PC-9 (cell line): Measurements from ENCODE around the gene OR1L6. TPM values are rescaled to one million over a fixed set of nuclear protein-coding genes. Genes with fewer than 3 reads are reported as not detected.

Experiments used
- Bru-seq: library from RNA; stranded (reverse); fragments of 400-500 nt; gene quantifications from one replicate; lab custom pipeline; 2021; lab: Mats Ljungman, UMichigan
- BruChase-seq, 2 experiments: library from RNA; stranded (reverse); fragments of 400-500 nt; gene quantifications; one replicate each; lab custom pipeline; 2021; lab: Mats Ljungman, UMichigan
- BruUV-seq: library from RNA; stranded (reverse); fragments of 400-500 nt; replicated peaks from 2 replicates; lab custom pipeline; 2021; lab: Mats Ljungman, UMichigan
- CTCF ChIA-PET: fragments of 300-600 bp; sonication (Branson Sonifier 250); formaldehyde crosslinking; loops from one replicate; lab custom pipeline; 2022; ENCODE audit warnings: antibody characterized with exemption; lab: Charles Lee
- POLR2A ChIA-PET: fragments of 300-600 bp; sonication (Branson Sonifier 250); formaldehyde crosslinking; loops from one replicate; lab custom pipeline; 2022; ENCODE audit warnings: antibody characterized with exemption; ENCODE audit not compliant: unreplicated experiment; lab: Charles Lee
- DNase-seq, 2 experiments: peaks; one replicate each; pipeline versions ENCODE4 v3.0.0 to v3.0.0-alpha.2; 2015 to 2022; ENCODE audit warnings: mixed read lengths in 1 of 2
- H2AFZ ChIP-seq: fragments of 200-600 bp; sonication (generic); 2 replicates; pipeline ENCODE4 v1.8.1; 2017; ENCODE audit warnings: antibody characterized with exemption
- H3F3A ChIP-seq: fragments of 200-600 bp; sonication (generic); 2 replicates; pipeline ENCODE4 v1.8.1; 2017; ENCODE audit warnings: antibody characterized with exemption, mild to moderate bottlenecking, low read depth; ENCODE audit not compliant: insufficient read depth
- H3K27ac ChIP-seq: fragments of 200-600 bp; sonication (generic); 2 replicates; pipeline ENCODE4 v1.6.1; 2016; ENCODE audit warnings: mixed run types
- H3K27me3 ChIP-seq: fragments of 200-600 bp; sonication (generic); 2 replicates; pipeline ENCODE4 v1.6.1; 2016; ENCODE audit warnings: low read depth, mixed run types; ENCODE audit not compliant: insufficient read depth
- H3K36me3 ChIP-seq: fragments of 200-600 bp; sonication (generic); 2 replicates; pipeline ENCODE4 v1.6.1; 2016; ENCODE audit warnings: low read depth, mixed run types
- H3K4me1 ChIP-seq: fragments of 200-600 bp; sonication (generic); replicated peaks from 2 replicates; pipeline ENCODE4 v1.6.1; 2016; ENCODE audit warnings: mixed run types; ENCODE audit not compliant: insufficient read depth
- H3K4me2 ChIP-seq: fragments of 200-600 bp; sonication (generic); 2 replicates; pipeline ENCODE4 v1.6.1; 2017; ENCODE audit warnings: mixed run types
- H3K4me3 ChIP-seq: fragments of 200-600 bp; sonication (generic); 2 replicates; pipeline ENCODE4 v1.6.1; 2016; ENCODE audit warnings: mixed run types
- H3K79me2 ChIP-seq: fragments of 200-600 bp; sonication (generic); 2 replicates; pipeline ENCODE4 v1.6.1; 2017; ENCODE audit warnings: low read depth, mixed run types
- H3K9me2 ChIP-seq: fragments of 200-600 bp; sonication (generic); 2 replicates; pipeline ENCODE4 v1.8.1; 2017; ENCODE audit warnings: mild to moderate bottlenecking; ENCODE audit not compliant: insufficient read depth
- H3K9me3 ChIP-seq: fragments of 200-600 bp; sonication (generic); 2 replicates; pipeline ENCODE4 v1.8.1; 2016; ENCODE audit warnings: low read depth; ENCODE audit not compliant: insufficient read depth
- H4K20me1 ChIP-seq: fragments of 200-600 bp; sonication (generic); 2 replicates; pipeline ENCODE4 v1.8.1; 2017; ENCODE audit not compliant: insufficient read depth
- CTCF ChIP-seq: fragments of 200-600 bp; sonication (generic); conservative IDR thresholded peaks from 2 replicates; pipeline ENCODE4 v1.6.1; 2017; ENCODE audit warnings: mixed run types, antibody characterized with exemption, mild to moderate bottlenecking, moderate library complexity
- EZH2 ChIP-seq: fragments of 200-600 bp; sonication (generic); IDR thresholded peaks from 2 replicates; pipeline ENCODE4 v1.8.0; 2017; ENCODE audit warnings: antibody characterized with exemption, low read depth
- intact Hi-C: fragments of 100-400 bp; cut with micrococcal nuclease; formaldehyde crosslinking; loops from one replicate; pipeline ENCODE4 v1.10.0; 2022; ENCODE audit not compliant: unreplicated experiment
- long read RNA-seq: library from polyadenylated mRNA; stranded (forward); transcript quantifications from one replicate; pipeline ENCODE4 v2.0.0, GENCODE V29; 2022
- total RNA-seq: library from RNA; stranded (reverse); gene quantifications from 2 replicates; pipeline ENCODE4 v1.2.3, GENCODE V29; 2021

OR1L6 gene
- total RNA-seq, result not detected in 2 replicates
- Bru-seq, nascent RNA, result not detected
- BruChase-seq, experiment 1, labeled RNA remaining after a 2-hour chase, result not detected
- not detected for BruChase-seq, experiment 2, labeled RNA remaining after a 6-hour chase
- long read RNA-seq, result 0 reads

GRCh38 chr9:122742003-122742402 is at the start of gene OR1L6:
Gene OR1L6, plus strand, starts transcription at chr9:122742303. Its CDS starts 7,545 bp downstream, at chr9:122749848.
- H3K9me3 ChIP-seq, result no peaks in the 10 kb centered on the region
- BruUV-seq, result no TSS peak
- DNase-seq, result no peak
- H3K4me1 ChIP-seq, result no peaks in the 10 kb centered on the region
- no peaks in the 10 kb centered on the region for H3F3A ChIP-seq
- H3K4me3 ChIP-seq, result no peak within 1 kb of the TSS
- no peak for TF ChIP-seq CTCF
- TF ChIP-seq EZH2, result no peak
- H3K4me2 ChIP-seq, result no peak within 1 kb of the TSS
- ChIA-PET CTCF (no interaction called here), POLR2A (no interaction called here)
- no peaks in the 10 kb centered on the region for H3K36me3 ChIP-seq
- H2AFZ ChIP-seq, result no peak within 1 kb of the TSS
- intact Hi-C loops, result no loop called here
- peaks cover 18% of the 10 kb centered on the region; the same call in 1 of the 2 replicates for H3K27me3 ChIP-seq
- no peaks in the 10 kb centered on the region for H3K9me2 ChIP-seq
- no peaks in the 10 kb centered on the region for H4K20me1 ChIP-seq
- H3K79me2 ChIP-seq, result no peaks in the 10 kb centered on the region
- no peak within 1 kb of the TSS for H3K27ac ChIP-seq

- no peaks in the 10 kb centered on the region for H3K79me2 ChIP-seq
- intact Hi-C loops, result no loop called here
- ChIA-PET POLR2A (no interaction called here), CTCF (interaction anchor here (0.6 kb wide), 1 partner anchor 10 kb away, joined by 7 read pairs; no protein-coding TSS in a partner anchor)
- H2AFZ ChIP-seq, result no peak overlapping the region
- H4K20me1 ChIP-seq, result no peaks in the 10 kb centered on the region
- no peaks in the 10 kb centered on the region for H3K36me3 ChIP-seq
- no peak overlapping the region for H3K4me3 ChIP-seq
- peaks cover 8% of the 10 kb centered on the region; the same call in 1 of the 2 replicates for H3K27me3 ChIP-seq
- DNase-seq, result no peak
- no peaks in the 10 kb centered on the region for H3F3A ChIP-seq
- no peak for TF ChIP-seq CTCF
- no peak for TF ChIP-seq EZH2
- H3K27ac ChIP-seq, result no peak overlapping the region
- no peak overlapping the region for H3K4me2 ChIP-seq
- BruUV-seq, result no TSS peak
- no peaks in the 10 kb centered on the region for H3K9me3 ChIP-seq
- H3K4me1 ChIP-seq, result no peaks in the 10 kb centered on the region
- H3K9me2 ChIP-seq, result no peaks in the 10 kb centered on the region
Measured at GRCh38 chr9:122695696-122696095, 46.4 kb upstream of the OR1L6 start.

- TF ChIP-seq CTCF (no peak), EZH2 (no peak)
- intact Hi-C loops, result no loop called here
- H3K4me1 ChIP-seq, result no peaks in the 10 kb centered on the region
- no peak for DNase-seq
- H3K27me3 ChIP-seq, result peaks cover 13% of the 10 kb centered on the region; the same call in 1 of the 2 replicates
- no peaks in the 10 kb centered on the region for H3K9me2 ChIP-seq
- ChIA-PET CTCF (no interaction called here), POLR2A (no interaction called here)
- no peaks in the 10 kb centered on the region for H4K20me1 ChIP-seq
- H3F3A ChIP-seq, result no peaks in the 10 kb centered on the region
- H3K36me3 ChIP-seq, result no peaks in the 10 kb centered on the region
- H3K9me3 ChIP-seq, result no peaks in the 10 kb centered on the region
- H3K27ac ChIP-seq, result no peak overlapping the region
- no peak overlapping the region for H2AFZ ChIP-seq
- no peak overlapping the region for H3K4me2 ChIP-seq
- no TSS peak for BruUV-seq
- no peaks in the 10 kb centered on the region for H3K79me2 ChIP-seq
- H3K4me3 ChIP-seq, result no peak overlapping the region
Measured at GRCh38 chr9:122718038-122718437, 24.1 kb upstream of the OR1L6 start.
